Stromal cell of bone marrow (primary cell): ENCODE results near the gene TIAM1.
A peak's percentile ranks its signal among the peaks of the same experiment; 100 is the strongest.

ENCODE experiments used
- DNase-seq: peaks from one replicate; pipeline ENCODE4 v3.0.0-alpha.2; 2012; ENCODE audit warnings: low read depth

The TIAM1 gene

GRCh38 chr21:31203431-31204054 lies 140.5 kb downstream of the TIAM1 start:
- DNase-seq, result peak; percentile 62

- DNase-seq, result peak; percentile 98
Measured at GRCh38 chr21:31201548-31201947, 142.5 kb downstream of the TIAM1 start.

GRCh38 chr21:31201144-31201543 lies 142.9 kb downstream of the TIAM1 start:
- DNase-seq, result peak; percentile 17

- DNase-seq, result peak; percentile 44
Measured at GRCh38 chr21:31198575-31198974, 145.5 kb downstream of the TIAM1 start.

- DNase-seq, result no peak
Measured at GRCh38 chr21:31196724-31197123, 147.3 kb downstream of the TIAM1 start.

GRCh38 chr21:31195334-31196015 lies 148.6 kb downstream of the TIAM1 start:
- no peak for DNase-seq

- no peak for DNase-seq
Measured at GRCh38 chr21:31194510-31195293, 149.4 kb downstream of the TIAM1 start.

- DNase-seq, result no peak
Measured at GRCh38 chr21:31193761-31194160, 150.3 kb downstream of the TIAM1 start.

- no peak for DNase-seq
Measured at GRCh38 chr21:31191553-31191952, 152.5 kb downstream of the TIAM1 start.

GRCh38 chr21:31190516-31190915 lies 153.5 kb downstream of the TIAM1 start:
- no peak for DNase-seq

- no peak for DNase-seq
Measured at GRCh38 chr21:31187499-31187898, 156.6 kb downstream of the TIAM1 start.

GRCh38 chr21:31186916-31187315 lies 157.1 kb downstream of the TIAM1 start:
- DNase-seq, result no peak

- no peak for DNase-seq
Measured at GRCh38 chr21:31185663-31186062, 158.4 kb downstream of the TIAM1 start.

GRCh38 chr21:31184876-31185275 lies 159.2 kb downstream of the TIAM1 start:
- no peak for DNase-seq

GRCh38 chr21:31184459-31184858 lies 159.6 kb downstream of the TIAM1 start:
- DNase-seq, result no peak

- DNase-seq, result no peak
Measured at GRCh38 chr21:31182231-31183140, 161.6 kb downstream of the TIAM1 start.

- no peak for DNase-seq
Measured at GRCh38 chr21:31181082-31181750, 162.8 kb downstream of the TIAM1 start.

GRCh38 chr21:31180256-31181081 lies 163.6 kb downstream of the TIAM1 start:
- no peak for DNase-seq

GRCh38 chr21:31176725-31177124 lies 167.3 kb downstream of the TIAM1 start:
- DNase-seq, result no peak

GRCh38 chr21:31176080-31176551 lies 167.9 kb downstream of the TIAM1 start:
- DNase-seq, result no peak
